GM12872 (cell line): ENCODE results near the gene CLCN4.

ENCODE experiments used
- TF ChIP-seq, protein P1 (sequence below): IDR thresholded peaks from 3 replicates; pipeline ENCODE4 v1.5.1; 2011; ENCODE audit warnings: low read depth, mild to moderate bottlenecking, low read length, moderate library complexity; ENCODE audit not compliant: insufficient read depth

Gene CLCN4

DNA sequence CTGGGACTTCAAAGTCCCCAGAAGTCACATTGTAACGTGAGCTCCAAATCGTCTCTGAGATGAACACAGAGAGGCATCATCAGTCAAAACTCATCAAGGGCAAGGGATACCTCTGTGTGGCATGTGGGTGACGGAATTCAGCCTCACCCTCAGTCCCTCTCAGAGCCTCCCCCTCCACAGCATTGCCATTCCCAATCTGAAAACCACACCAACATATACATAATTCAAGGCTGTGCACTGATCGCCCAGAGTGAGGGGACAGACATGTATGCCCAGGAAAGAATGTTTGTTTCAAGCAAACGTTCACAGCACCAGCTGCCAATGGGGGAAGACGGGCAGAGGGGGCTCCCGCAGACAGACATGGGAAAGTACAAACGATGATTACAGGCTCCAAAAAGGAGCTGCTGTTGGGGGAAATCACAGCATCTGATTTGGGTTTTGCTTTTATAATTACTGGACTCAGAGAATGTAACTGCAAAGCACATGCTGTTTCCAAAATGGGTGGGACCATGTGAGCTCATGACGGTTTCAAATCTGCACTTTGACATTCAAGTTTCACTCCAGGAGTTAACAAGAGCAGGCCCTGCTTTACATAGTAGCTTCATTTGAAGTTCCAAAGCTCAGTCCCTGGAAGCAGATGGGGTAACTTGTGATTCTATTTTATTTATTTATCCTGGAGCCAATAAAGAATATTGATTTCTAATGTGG is 88.3 kb downstream of the CLCN4 start:
- TF ChIP-seq, protein P1, sequence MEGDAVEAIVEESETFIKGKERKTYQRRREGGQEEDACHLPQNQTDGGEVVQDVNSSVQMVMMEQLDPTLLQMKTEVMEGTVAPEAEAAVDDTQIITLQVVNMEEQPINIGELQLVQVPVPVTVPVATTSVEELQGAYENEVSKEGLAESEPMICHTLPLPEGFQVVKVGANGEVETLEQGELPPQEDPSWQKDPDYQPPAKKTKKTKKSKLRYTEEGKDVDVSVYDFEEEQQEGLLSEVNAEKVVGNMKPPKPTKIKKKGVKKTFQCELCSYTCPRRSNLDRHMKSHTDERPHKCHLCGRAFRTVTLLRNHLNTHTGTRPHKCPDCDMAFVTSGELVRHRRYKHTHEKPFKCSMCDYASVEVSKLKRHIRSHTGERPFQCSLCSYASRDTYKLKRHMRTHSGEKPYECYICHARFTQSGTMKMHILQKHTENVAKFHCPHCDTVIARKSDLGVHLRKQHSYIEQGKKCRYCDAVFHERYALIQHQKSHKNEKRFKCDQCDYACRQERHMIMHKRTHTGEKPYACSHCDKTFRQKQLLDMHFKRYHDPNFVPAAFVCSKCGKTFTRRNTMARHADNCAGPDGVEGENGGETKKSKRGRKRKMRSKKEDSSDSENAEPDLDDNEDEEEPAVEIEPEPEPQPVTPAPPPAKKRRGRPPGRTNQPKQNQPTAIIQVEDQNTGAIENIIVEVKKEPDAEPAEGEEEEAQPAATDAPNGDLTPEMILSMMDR, result no peak

DNA sequence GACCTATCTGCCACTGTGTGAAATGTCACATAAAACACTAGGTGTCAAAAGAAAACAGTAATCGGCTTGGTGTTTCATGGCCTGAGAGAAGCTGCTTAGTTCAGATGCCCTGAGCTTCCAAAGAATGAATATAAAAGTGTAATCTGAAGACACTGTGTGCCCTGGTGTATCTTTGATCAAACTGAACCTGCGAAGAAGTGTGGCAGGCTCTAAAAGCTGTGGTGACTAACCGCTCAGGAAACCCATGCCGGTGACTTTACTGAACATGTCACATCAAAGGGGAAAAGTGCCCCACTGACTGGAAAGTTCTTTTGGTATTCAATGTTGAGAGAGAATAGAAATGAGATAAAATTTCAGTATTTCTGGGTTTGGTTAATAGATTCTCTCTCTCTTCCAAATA is 89.1 kb downstream of the CLCN4 start:
- TF ChIP-seq, protein P1, result no peak

DNA sequence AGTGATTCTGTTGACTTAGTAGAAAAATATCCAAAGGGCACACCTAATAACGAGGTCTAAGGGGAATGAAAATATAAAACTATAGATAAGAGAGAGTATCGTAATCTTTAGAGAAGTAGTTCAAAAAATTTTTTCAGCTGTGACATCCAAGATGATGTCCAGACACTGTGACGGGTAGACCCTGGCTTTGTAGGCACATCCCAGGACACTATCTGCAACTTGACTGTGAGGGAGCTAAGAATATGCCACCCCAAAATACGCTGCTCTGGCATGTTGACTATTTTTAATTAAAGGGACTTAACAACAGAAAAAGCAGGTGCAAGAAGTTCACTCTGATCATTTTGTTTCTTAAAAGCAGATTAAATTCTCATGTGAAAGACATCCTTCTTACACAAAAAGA is 89.5 kb downstream of the CLCN4 start:
- TF ChIP-seq, protein P1, result no peak

DNA sequence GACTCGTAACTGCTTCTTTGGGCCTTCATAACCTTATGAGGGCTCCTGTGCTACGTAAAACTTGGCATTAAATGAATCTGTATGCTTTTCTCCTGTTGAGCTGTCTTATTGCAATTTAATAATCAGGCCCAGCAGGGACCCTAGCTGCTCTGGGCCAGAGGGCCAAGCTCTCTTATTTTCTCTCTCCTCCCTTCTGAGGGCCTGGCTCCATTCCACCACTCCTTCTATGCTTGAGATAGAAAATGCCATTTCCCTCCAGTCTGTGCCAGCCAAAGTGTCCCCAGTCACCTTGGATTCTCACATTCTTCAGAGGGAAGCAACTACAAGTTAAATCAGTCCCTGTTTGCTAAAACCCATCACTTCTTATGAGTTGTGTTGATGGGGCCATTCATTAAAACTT is 90.1 kb downstream of the CLCN4 start:
- TF ChIP-seq, protein P1, result no peak

DNA sequence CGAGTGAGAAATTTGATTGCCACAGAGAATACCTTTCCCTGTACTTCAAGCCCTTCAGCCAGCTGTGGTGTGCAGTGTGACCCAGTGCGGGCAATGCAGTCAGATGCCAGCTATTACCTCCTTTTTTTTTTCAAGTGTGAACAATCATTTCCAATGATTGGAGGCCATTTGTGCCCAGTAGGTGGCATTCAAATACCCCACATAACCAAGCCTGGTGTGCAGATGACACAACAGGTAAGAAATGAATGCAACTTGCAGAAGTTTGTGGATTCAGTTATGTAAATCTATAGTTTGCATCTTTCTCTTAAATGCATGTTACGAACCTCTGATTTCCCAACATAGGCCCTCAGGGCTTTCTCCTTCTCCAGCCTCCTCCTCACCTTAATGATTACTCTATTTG is 98.0 kb downstream of the CLCN4 start:
- TF ChIP-seq, protein P1, result no peak

DNA sequence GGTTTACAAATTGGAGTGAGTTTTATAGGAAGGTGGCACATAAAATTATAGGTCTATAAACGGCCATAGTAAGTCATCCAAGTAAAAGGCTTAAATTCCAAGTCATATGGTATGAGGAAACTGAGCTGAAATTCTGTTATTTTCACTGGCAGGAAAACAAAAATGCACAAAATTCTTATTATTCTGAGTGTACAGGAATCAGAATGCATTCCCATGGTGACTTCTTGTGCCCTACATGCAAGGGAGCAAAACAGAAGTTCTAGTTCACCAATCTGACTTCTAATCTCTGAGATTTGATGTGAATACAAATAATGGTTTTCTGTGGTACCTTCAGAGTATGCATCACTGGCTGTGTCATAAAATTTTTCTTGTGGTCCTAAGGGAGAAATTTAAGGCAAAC is 102.9 kb downstream of the CLCN4 start:
- TF ChIP-seq, protein P1, result no peak

DNA sequence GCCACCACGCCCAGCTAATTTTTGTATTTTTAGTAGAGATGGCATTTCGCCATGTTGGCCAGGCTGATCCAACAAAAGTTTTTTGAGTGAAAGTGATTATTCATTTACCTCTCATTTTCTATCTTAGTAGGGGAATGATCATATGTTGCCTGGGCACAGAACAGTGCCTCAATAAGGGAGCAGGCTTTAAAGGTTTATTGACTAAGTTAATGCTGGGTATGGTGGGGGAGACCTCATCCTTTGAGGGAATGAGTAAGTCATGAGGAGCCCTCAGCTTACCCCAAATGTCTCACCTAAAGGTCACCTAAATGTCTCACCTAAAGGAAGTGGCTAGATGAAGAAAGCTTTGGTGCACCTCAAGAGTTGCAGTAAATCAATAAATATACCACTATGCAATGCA is 109.0 kb downstream of the CLCN4 start:
- TF ChIP-seq, protein P1, result no peak
